Duodenal mucosa (tissue), 2 donors: Measurements from ENCODE around the gene PLIN3.
"Not testable (repeated sequence)": the region's sequence is repeated elsewhere in the genome, so short reads cannot be mapped to it uniquely, and the experiment has no call there.

Experiments used
- H3K27ac ChIP-seq: one replicate; pipeline ENCODE4 v1.7.0; 2013; ENCODE audit warnings: low read depth, low read length
- H3K27me3 ChIP-seq, 2 donors: one replicate each; pipeline ENCODE4 v1.7.0; 2013; ENCODE audit warnings: low read length in 2 of 2, control low read depth in 1 of 2; ENCODE audit not compliant: insufficient read depth in 2 of 2, control insufficient read depth in 1 of 2
- H3K36me3 ChIP-seq, 2 donors: one replicate each; pipeline ENCODE4 v1.7.0; 2013; ENCODE audit warnings: low read length in 2 of 2, control low read depth in 1 of 2; ENCODE audit not compliant: insufficient read depth in 2 of 2, control insufficient read depth in 1 of 2
- H3K4me1 ChIP-seq, 2 donors: one replicate each; pipeline ENCODE4 v1.7.0; 2013; ENCODE audit warnings: low read length in 2 of 2, control low read depth in 1 of 2; ENCODE audit not compliant: insufficient read depth in 2 of 2, control insufficient read depth in 1 of 2
- H3K4me3 ChIP-seq, 2 donors: one replicate each; pipeline ENCODE4 v1.7.0; 2013; ENCODE audit warnings: low read length in 2 of 2, low read depth in 1 of 2
- H3K9ac ChIP-seq, 2 donors: one replicate each; pipeline ENCODE4 v1.7.0; 2013; ENCODE audit warnings: low read length in 2 of 2, low read depth in 1 of 2
- H3K9me3 ChIP-seq, 2 donors: one replicate each; pipeline ENCODE4 v1.7.0; 2013; ENCODE audit warnings: low read length in 2 of 2, control low read depth in 1 of 2; ENCODE audit not compliant: control insufficient read depth in 1 of 2

Gene PLIN3

GRCh38 chr19:4870025-4870700 is 2.7 kb upstream of the PLIN3 start:
- Histone ChIP-seq H3K36me3 (no peaks in the 10 kb centered on the region), H3K27ac (no peak overlapping the region), H3K9ac (no peak overlapping the region), H3K27me3 (no peaks in the 10 kb centered on the region), H3K9me3 (no peaks in the 10 kb centered on the region), H3K4me3 (no peak overlapping the region), H3K4me1 (peaks cover 6 to 10% of the 10 kb centered on the region in 2 donors)

DNA sequence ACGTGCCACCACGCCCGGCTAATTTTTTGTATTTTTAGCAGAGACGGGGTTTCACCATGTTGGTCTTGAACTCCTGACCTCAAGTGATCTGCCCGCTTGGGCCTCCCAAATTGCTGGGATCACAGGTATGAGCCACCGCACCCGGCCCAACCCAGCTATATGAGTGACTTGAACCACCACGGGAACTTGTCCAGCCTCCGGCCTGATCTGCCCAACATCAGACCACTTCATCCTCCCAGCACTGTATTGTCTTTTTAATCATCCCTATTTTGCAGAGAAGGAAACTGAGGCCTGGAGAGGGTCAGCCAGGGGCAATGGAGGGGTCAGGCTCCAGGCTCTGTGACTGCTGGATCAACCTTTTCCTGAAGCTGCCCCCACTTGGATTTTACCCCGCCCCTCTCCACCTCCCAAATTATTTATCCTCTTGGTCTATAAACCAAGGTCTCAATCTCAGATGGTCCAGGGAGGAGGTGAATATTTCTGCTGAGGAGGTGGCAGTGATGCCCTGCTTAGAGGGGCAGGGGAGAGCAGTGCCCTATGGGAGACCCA is 893 bp upstream of the PLIN3 start:
- Histone ChIP-seq H3K4me1 (peaks cover 6 to 10% of the 10 kb centered on the region in 2 donors), H3K27ac (no peak overlapping the region), H3K9me3 (no peaks in the 10 kb centered on the region), H3K27me3 (no peaks in the 10 kb centered on the region), H3K4me3 (peak overlapping the region in 1 of 2 donors; percentile 83), H3K9ac (no peak overlapping the region), H3K36me3 (no peaks in the 10 kb centered on the region)

- peak overlapping the region; percentile 83 to 95 for H3K4me3 ChIP-seq
- peak overlapping the region; percentile 66 for H3K27ac ChIP-seq
- H3K4me1 ChIP-seq, result peaks cover 6 to 10% of the 10 kb centered on the region in 2 donors
- H3K27me3 ChIP-seq, result no peaks in the 10 kb centered on the region
- no peaks in the 10 kb centered on the region for H3K36me3 ChIP-seq
- peak overlapping the region; percentile 65 to 95 for H3K9ac ChIP-seq
- no peaks in the 10 kb centered on the region for H3K9me3 ChIP-seq
Observed at GRCh38 chr19:4866595-4867424, 657 bp downstream of the PLIN3 start.

- Histone ChIP-seq H3K4me3 (peak overlapping the region; percentile 42 to 54), H3K36me3 (peaks cover 9 to 25% of the 10 kb centered on the region in 2 donors), H3K27ac (no peak overlapping the region), H3K9me3 (no peaks in the 10 kb centered on the region), H3K4me1 (peaks cover 1 to 17% of the 10 kb centered on the region in 2 donors), H3K9ac (peak overlapping the region; percentile 18 to 30), H3K27me3 (no peaks in the 10 kb centered on the region)
Observed at GRCh38 chr19:4861147-4861546, 6.3 kb downstream of the PLIN3 start.

GRCh38 chr19:4859697-4860096 is 7.8 kb downstream of the PLIN3 start:
- Histone ChIP-seq H3K36me3 (peaks cover 9 to 31% of the 10 kb centered on the region in 2 donors), H3K27ac (no peak overlapping the region), H3K9me3 (no peaks in the 10 kb centered on the region), H3K27me3 (no peaks in the 10 kb centered on the region), H3K9ac (no peak overlapping the region), H3K4me3 (no peak overlapping the region), H3K4me1 (peaks cover 0 to 17% of the 10 kb centered on the region in 2 donors)

- H3K27ac ChIP-seq, H3K9me3 ChIP-seq: not testable (repeated sequence)
- peaks cover 9 to 48% of the 10 kb centered on the region in 2 donors for H3K36me3 ChIP-seq
Observed at GRCh38 chr19:4856468-4856867, 11.0 kb downstream of the PLIN3 start.

GRCh38 chr19:4853506-4853905 is 14.0 kb downstream of the PLIN3 start:
- not testable (repeated sequence) for H3K4me1 ChIP-seq, H3K9me3 ChIP-seq, H3K9ac ChIP-seq, H3K27ac ChIP-seq, H3K4me3 ChIP-seq, H3K27me3 ChIP-seq
- H3K36me3 ChIP-seq, result peaks cover 0 to 45% of the 10 kb centered on the region in 2 donors

More at GRCh38 chr19:4856468-4856867, 11.0 kb downstream of the PLIN3 start:
- H3K4me3 ChIP-seq, H3K27me3 ChIP-seq, H3K9ac ChIP-seq: not testable (repeated sequence)
- peaks cover 0 to 17% of the 10 kb centered on the region in 2 donors for H3K4me1 ChIP-seq

GRCh38 chr19:4852484-4852883 is 15.0 kb downstream of the PLIN3 start:
- Histone ChIP-seq H3K27me3 (no peaks in the 10 kb centered on the region), H3K4me3 (no peak overlapping the region), H3K36me3 (peaks cover 0 to 47% of the 10 kb centered on the region in 2 donors), H3K4me1 (no peaks in the 10 kb centered on the region), H3K9me3 (no peaks in the 10 kb centered on the region), H3K27ac (no peak overlapping the region), H3K9ac (no peak overlapping the region)

- Histone ChIP-seq H3K4me3 (no peak overlapping the region), H3K4me1 (no peaks in the 10 kb centered on the region), H3K36me3 (peaks cover 0 to 46% of the 10 kb centered on the region in 2 donors), H3K9ac (no peak overlapping the region), H3K27ac (no peak overlapping the region), H3K27me3 (no peaks in the 10 kb centered on the region), H3K9me3 (no peaks in the 10 kb centered on the region)
Observed at GRCh38 chr19:4851551-4852290, 15.7 kb downstream of the PLIN3 start.
